Measurements from ENCODE around the gene MAP3K20. TPM values are rescaled to one million over a fixed set of nuclear protein-coding genes. Genes with fewer than 3 reads are reported as not detected.

MAP3K20 gene
- total and polyA plus RNA-seq, 7 experiments from 2014 or later = 0.18 to 17.0 (median 1.5) TPM; not detected in 1

- Histone ChIP-seq H3K36me3 (ENCODE audit: control insufficient read depth in 2 of 3, insufficient read depth in 3 of 3, low read length in 3 of 3) (no peaks in the 10 kb centered on the region), H3K27ac (ENCODE audit: low read depth, low read length) (no peak overlapping the region), H3K9me3 (ENCODE audit: control insufficient read depth in 2 of 3, low read length in 3 of 3) (no peaks in the 10 kb centered on the region), H3K4me1 (ENCODE audit: control insufficient read depth in 2 of 2, insufficient read depth in 2 of 2, low read length in 2 of 2) (no peaks in the 10 kb centered on the region), H3K4me3 (ENCODE audit: low read length) (no peak overlapping the region), H3K27me3 (ENCODE audit: control insufficient read depth in 2 of 2, insufficient read depth in 2 of 2, low read length in 2 of 2) (no peaks in the 10 kb centered on the region)
- ChIA-PET POLR2A (no interaction called here), CTCF (no interaction called here)
- peaks cover 0 to 2% (median 0%) of the 10 kb centered on the region in 5 donors for H3K36me3 Mint-ChIP-seq
- no peak for ATAC-seq
- peaks cover 0 to 4% (median under 1%) of the 10 kb centered on the region in 5 donors for H3K27me3 Mint-ChIP-seq
- no peak overlapping the region for H3K27ac Mint-ChIP-seq
- H3K4me3 Mint-ChIP-seq = no peak overlapping the region
- intact Hi-C loops (cut with micrococcal nuclease) = no loop called here
- no peak for DNase-seq
- peaks cover 0 to 7% (median 0%) of the 10 kb centered on the region in 11 donors for H3K9me3 Mint-ChIP-seq
- peaks cover 0 to 5% (median 0%) of the 10 kb centered on the region in 7 donors for H3K4me1 Mint-ChIP-seq
Measured at GRCh38 chr2:173184031-173185004, 108.7 kb downstream of the MAP3K20 start.

GRCh38 chr2:173185437-173185836 lies 109.8 kb downstream of the MAP3K20 start:
- intact Hi-C loops (cut with micrococcal nuclease) = no loop called here
- Mint-ChIP-seq H3K4me1 (peaks cover 0 to 5% (median 0%) of the 10 kb centered on the region in 7 donors), H3K36me3 (peaks cover 0 to 2% (median 0%) of the 10 kb centered on the region in 5 donors), H3K27me3 (peaks cover 0 to 4% (median 0%) of the 10 kb centered on the region in 5 donors), H3K27ac (no peak overlapping the region), H3K4me3 (no peak overlapping the region), H3K9me3 (peaks cover 0 to 7% (median 0%) of the 10 kb centered on the region in 11 donors)
- ChIA-PET CTCF (interaction anchor here (0.5 kb wide), 1 partner anchor 10 kb away, joined by 3 read pairs; no protein-coding TSS in a partner anchor), POLR2A (no interaction called here)
- no peaks in the 10 kb centered on the region for H3K36me3 ChIP-seq (ENCODE audit: control insufficient read depth in 2 of 3, insufficient read depth in 3 of 3, low read length in 3 of 3)
- no peaks in the 10 kb centered on the region for H3K27me3 ChIP-seq (ENCODE audit: control insufficient read depth in 2 of 2, insufficient read depth in 2 of 2, low read length in 2 of 2)
- no peak overlapping the region for H3K4me3 ChIP-seq (ENCODE audit: low read length)
- H3K9me3 ChIP-seq (ENCODE audit: control insufficient read depth in 2 of 3, low read length in 3 of 3) = no peaks in the 10 kb centered on the region
- ATAC-seq (no peak), DNase-seq (no peak)
- no peak overlapping the region for H3K27ac ChIP-seq (ENCODE audit: low read depth, low read length)
- H3K4me1 ChIP-seq (ENCODE audit: control insufficient read depth in 2 of 2, insufficient read depth in 2 of 2, low read length in 2 of 2) = no peaks in the 10 kb centered on the region

- Mint-ChIP-seq H3K27me3 (peaks cover 0 to 11% (median 0%) of the 10 kb centered on the region in 5 donors), H3K27ac (no peak overlapping the region), H3K4me3 (no peak overlapping the region), H3K9me3 (no peaks in the 10 kb centered on the region), H3K36me3 (no peaks in the 10 kb centered on the region), H3K4me1 (peaks cover 0 to 5% (median 0%) of the 10 kb centered on the region in 7 donors)
- H3K36me3 ChIP-seq (ENCODE audit: control insufficient read depth in 2 of 3, insufficient read depth in 3 of 3, low read length in 3 of 3) = no peaks in the 10 kb centered on the region
- H3K27ac ChIP-seq (ENCODE audit: low read depth, low read length) = no peak overlapping the region
- CTCF ChIA-PET = no interaction called here
- H3K9me3 ChIP-seq (ENCODE audit: control insufficient read depth in 2 of 3, low read length in 3 of 3) = no peaks in the 10 kb centered on the region
- intact Hi-C loops (cut with micrococcal nuclease) = no loop called here
- POLR2A ChIA-PET = no interaction called here
- no peak overlapping the region for H3K4me3 ChIP-seq (ENCODE audit: low read length)
- no peaks in the 10 kb centered on the region for H3K27me3 ChIP-seq (ENCODE audit: control insufficient read depth in 2 of 2, insufficient read depth in 2 of 2, low read length in 2 of 2)
- ATAC-seq (no peak), DNase-seq (no peak)
- no peaks in the 10 kb centered on the region for H3K4me1 ChIP-seq (ENCODE audit: control insufficient read depth in 2 of 2, insufficient read depth in 2 of 2, low read length in 2 of 2)
Measured at GRCh38 chr2:173187941-173188788, 112.5 kb downstream of the MAP3K20 start.

DNA sequence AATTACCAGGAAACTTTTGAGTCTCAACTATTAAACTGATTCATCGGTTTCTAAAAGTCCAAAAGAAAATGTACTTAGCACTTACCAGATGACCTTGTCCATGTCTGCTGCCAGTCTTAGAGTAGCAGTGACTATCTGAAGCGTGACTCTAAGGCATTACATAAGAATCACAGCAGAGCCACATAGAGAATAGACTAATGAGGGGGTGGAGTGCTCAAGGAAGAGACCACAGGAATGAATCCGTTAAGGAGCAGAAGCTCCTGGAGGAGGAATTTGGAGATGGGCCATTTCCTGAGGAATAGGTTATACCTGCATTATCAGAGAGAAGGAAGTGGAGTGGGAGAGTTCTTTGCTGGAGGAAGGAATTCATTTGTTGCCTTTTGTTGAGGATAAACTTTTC lies 116.0 kb downstream of the MAP3K20 start:
- intact Hi-C loops (cut with micrococcal nuclease) = no loop called here
- CTCF ChIA-PET = no interaction called here

GRCh38 chr2:173192071-173192470 lies 116.4 kb downstream of the MAP3K20 start:
- H3K4me3 ChIP-seq (ENCODE audit: low read length) = no peak overlapping the region
- Mint-ChIP-seq H3K27ac (no peak overlapping the region), H3K4me3 (no peak overlapping the region), H3K9me3 (no peaks in the 10 kb centered on the region), H3K36me3 (peaks cover 0 to 2% (median 0%) of the 10 kb centered on the region in 5 donors), H3K4me1 (peaks cover 0 to 5% (median 0%) of the 10 kb centered on the region in 7 donors), H3K27me3 (peaks cover 0 to 28% (median 2%) of the 10 kb centered on the region in 5 donors)
- H3K27me3 ChIP-seq (ENCODE audit: control insufficient read depth in 2 of 2, insufficient read depth in 2 of 2, low read length in 2 of 2) = no peaks in the 10 kb centered on the region
- H3K36me3 ChIP-seq (ENCODE audit: control insufficient read depth in 2 of 3, insufficient read depth in 3 of 3, low read length in 3 of 3) = no peaks in the 10 kb centered on the region
- H3K27ac ChIP-seq (ENCODE audit: low read depth, low read length) = no peak overlapping the region
- ChIA-PET POLR2A (no interaction called here), CTCF (no interaction called here)
- no peaks in the 10 kb centered on the region for H3K4me1 ChIP-seq (ENCODE audit: control insufficient read depth in 2 of 2, insufficient read depth in 2 of 2, low read length in 2 of 2)
- H3K9me3 ChIP-seq (ENCODE audit: control insufficient read depth in 2 of 3, low read length in 3 of 3) = no peaks in the 10 kb centered on the region
- ATAC-seq (no peak), DNase-seq (no peak)
- intact Hi-C loops (cut with micrococcal nuclease) = no loop called here

More for the DNA sequence above, 116.0 kb downstream of the MAP3K20 start:
- Mint-ChIP-seq H3K4me3 (no peak overlapping the region), H3K27ac (no peak overlapping the region), H3K9me3 (no peaks in the 10 kb centered on the region), H3K36me3 (peaks cover 0 to 2% (median 0%) of the 10 kb centered on the region in 5 donors), H3K4me1 (peaks cover 0 to 5% (median 0%) of the 10 kb centered on the region in 7 donors), H3K27me3 (peaks cover 0 to 28% (median 2%) of the 10 kb centered on the region in 5 donors)
- DNase-seq = no peak
- POLR2A ChIA-PET = no interaction called here
- Histone ChIP-seq H3K27me3 (ENCODE audit: control insufficient read depth in 2 of 2, insufficient read depth in 2 of 2, low read length in 2 of 2) (no peaks in the 10 kb centered on the region), H3K4me1 (ENCODE audit: control insufficient read depth in 2 of 2, insufficient read depth in 2 of 2, low read length in 2 of 2) (no peaks in the 10 kb centered on the region), H3K27ac (ENCODE audit: low read depth, low read length) (no peak overlapping the region), H3K36me3 (ENCODE audit: control insufficient read depth in 2 of 3, insufficient read depth in 3 of 3, low read length in 3 of 3) (no peaks in the 10 kb centered on the region), H3K4me3 (ENCODE audit: low read length) (no peak overlapping the region), H3K9me3 (ENCODE audit: control insufficient read depth in 2 of 3, low read length in 3 of 3) (no peaks in the 10 kb centered on the region)
- ATAC-seq = no peak

GRCh38 chr2:173193925-173194324 lies 118.3 kb downstream of the MAP3K20 start:
- intact Hi-C loops (cut with micrococcal nuclease) = no loop called here
- no peaks in the 10 kb centered on the region for H3K4me1 ChIP-seq (ENCODE audit: control insufficient read depth in 2 of 2, insufficient read depth in 2 of 2, low read length in 2 of 2)
- no peaks in the 10 kb centered on the region for H3K9me3 Mint-ChIP-seq
- peaks cover 0 to 34% (median 2%) of the 10 kb centered on the region in 5 donors for H3K27me3 Mint-ChIP-seq
- no peak overlapping the region for H3K27ac ChIP-seq (ENCODE audit: low read depth, low read length)
- H3K27me3 ChIP-seq (ENCODE audit: control insufficient read depth in 2 of 2, insufficient read depth in 2 of 2, low read length in 2 of 2) = no peaks in the 10 kb centered on the region
- H3K9me3 ChIP-seq (ENCODE audit: control insufficient read depth in 2 of 3, low read length in 3 of 3) = no peaks in the 10 kb centered on the region
- ChIA-PET CTCF (no interaction called here), POLR2A (no interaction called here)
- H3K36me3 Mint-ChIP-seq = peaks cover 0 to 2% (median 0%) of the 10 kb centered on the region in 5 donors
- H3K4me1 Mint-ChIP-seq = no peaks in the 10 kb centered on the region
- no peaks in the 10 kb centered on the region for H3K36me3 ChIP-seq (ENCODE audit: control insufficient read depth in 2 of 3, insufficient read depth in 3 of 3, low read length in 3 of 3)
- H3K27ac Mint-ChIP-seq = no peak overlapping the region
- ATAC-seq = no peak
- H3K4me3 ChIP-seq (ENCODE audit: low read length) = no peak overlapping the region
- no peak overlapping the region for H3K4me3 Mint-ChIP-seq
- DNase-seq = no peak
